Ascending aorta (tissue), 2 donors: Measurements from ENCODE around the gene TOMM70. TPM values are rescaled to one million over a fixed set of nuclear protein-coding genes. Genes with fewer than 3 reads are reported as not detected.

Experiments used
- DNase-seq, 2 donors: peaks; one replicate each; pipeline ENCODE4 v3.0.0-alpha.2; 2019; ENCODE audit warnings: low spot score in 2 of 2
- H3K27ac ChIP-seq, 2 donors: fragments of 200-600 bp; sonication (generic); one replicate each; pipeline ENCODE4 v1.5.1; 2016 to 2017; ENCODE audit warnings: mild to moderate bottlenecking in 1 of 2
- H3K27me3 ChIP-seq: fragments of 200-600 bp; sonication (generic); one replicate; pipeline ENCODE4 v1.5.1; 2017
- H3K36me3 ChIP-seq, 2 donors: fragments of 200-600 bp; sonication (generic); one replicate each; pipeline ENCODE4 v1.5.1; 2016
- H3K4me1 ChIP-seq, 2 donors: fragments of 200-600 bp; sonication (generic); one replicate each; pipeline ENCODE4 v1.5.1; 2016 to 2017; ENCODE audit warnings: mild to moderate bottlenecking in 1 of 2
- H3K4me3 ChIP-seq, 2 donors: fragments of 200-600 bp; sonication (generic); one replicate each; pipeline ENCODE4 v1.5.1; 2016 to 2017; ENCODE audit warnings: mild to moderate bottlenecking in 1 of 2
- H3K9me3 ChIP-seq, 2 donors: fragments of 200-600 bp; sonication (generic); one replicate each; pipeline ENCODE4 v1.5.1; 2016
- CTCF ChIP-seq, 3 experiments: fragments of 200-600 bp in 2 of 3; fragments of 450-650 bp in 1 of 3; sonication (generic) in 2 of 3; IDR thresholded peaks; one replicate each; pipeline ENCODE4 v1.5.1; 2016 to 2019; ENCODE audit warnings: antibody characterized with exemption in 3 of 3, mild to moderate bottlenecking in 1 of 3, moderate library complexity in 1 of 3
- intact Hi-C: fragments of 100-400 bp; cut with DNase I; formaldehyde crosslinking; loops from one replicate; pipeline ENCODE4 v1.15.1; 2023
- total RNA-seq: library from RNA; depleted of rRNA; stranded (reverse); fragments of >200 nt; gene quantifications from one replicate; pipeline ENCODE4 v1.1.0, GENCODE V29; 2016

TOMM70 gene
- total RNA-seq, 1 donor from 2014 or later: 16.4 TPM

GRCh38 chr3:100419406-100419805 lies 18.5 kb upstream of the TOMM70 start:
- H3K27me3 ChIP-seq: no peaks in the 10 kb centered on the region
- no peaks in the 10 kb centered on the region for H3K9me3 ChIP-seq
- no peaks in the 10 kb centered on the region for H3K36me3 ChIP-seq
- intact Hi-C loops: no loop called here
- no peak for DNase-seq
- no peak for TF ChIP-seq CTCF (IDR thresholded peaks at IDR 0.05)
- no peaks in the 10 kb centered on the region for H3K4me1 ChIP-seq
- no peak overlapping the region for H3K4me3 ChIP-seq
- no peak overlapping the region for H3K27ac ChIP-seq

GRCh38 chr3:100416863-100417262 lies 16.0 kb upstream of the TOMM70 start:
- no peak for DNase-seq
- intact Hi-C loops: no loop called here
- TF ChIP-seq CTCF (IDR thresholded peaks at IDR 0.05): no peak

GRCh38 chr3:100416176-100416575 lies 15.3 kb upstream of the TOMM70 start:
- intact Hi-C loops: no loop called here
- Histone ChIP-seq H3K4me3 (no peak overlapping the region), H3K27me3 (no peaks in the 10 kb centered on the region), H3K9me3 (peaks cover 5 to 7% of the 10 kb centered on the region in 2 donors), H3K27ac (no peak overlapping the region), H3K4me1 (no peaks in the 10 kb centered on the region), H3K36me3 (peaks cover 0 to 3% of the 10 kb centered on the region in 2 donors)
- no peak for DNase-seq
- TF ChIP-seq CTCF (IDR thresholded peaks at IDR 0.05): no peak

More at GRCh38 chr3:100416863-100417262, 16.0 kb upstream of the TOMM70 start:
- Histone ChIP-seq H3K36me3 (peaks cover 0 to 3% of the 10 kb centered on the region in 2 donors), H3K9me3 (no peaks in the 10 kb centered on the region), H3K4me1 (no peaks in the 10 kb centered on the region), H3K27me3 (no peaks in the 10 kb centered on the region), H3K27ac (no peak overlapping the region), H3K4me3 (no peak overlapping the region)

GRCh38 chr3:100413613-100414012 lies 12.7 kb upstream of the TOMM70 start:
- Histone ChIP-seq H3K9me3 (peaks cover 6 to 11% of the 10 kb centered on the region in 2 donors), H3K4me3 (no peak overlapping the region), H3K36me3 (peaks cover 0 to 3% of the 10 kb centered on the region in 2 donors), H3K4me1 (no peaks in the 10 kb centered on the region), H3K27me3 (no peaks in the 10 kb centered on the region), H3K27ac (no peak overlapping the region)
- TF ChIP-seq CTCF (IDR thresholded peaks at IDR 0.05): no peak
- intact Hi-C loops: no loop called here
- DNase-seq: no peak

- intact Hi-C loops: no loop called here
- H3K9me3 ChIP-seq: peaks cover 6 to 11% of the 10 kb centered on the region in 2 donors
- no peak for TF ChIP-seq CTCF (IDR thresholded peaks at IDR 0.05)
- H3K27ac ChIP-seq: no peak overlapping the region
- H3K36me3 ChIP-seq: peaks cover 0 to 3% of the 10 kb centered on the region in 2 donors
- no peaks in the 10 kb centered on the region for H3K4me1 ChIP-seq
- no peak overlapping the region for H3K4me3 ChIP-seq
- no peaks in the 10 kb centered on the region for H3K27me3 ChIP-seq
- DNase-seq: no peak
Observed at GRCh38 chr3:100412912-100413590, 12.2 kb upstream of the TOMM70 start.
